ENCODE results near the gene DOK5.

The DOK5 gene

GRCh38 chr20:54691327-54691726, 215.9 kb downstream of the DOK5 start:
- Histone ChIP-seq H3K36me3 (no peaks in the 10 kb centered on the region), H3K27ac (no peak overlapping the region), H3K9me3 (no peaks in the 10 kb centered on the region), H3K27me3 (no peaks in the 10 kb centered on the region), H3K4me3 (ENCODE audit: low read depth in 1 of 2, low read length in 1 of 2) (no peak overlapping the region), H3K4me1 (ENCODE audit: control insufficient read depth in 1 of 2, insufficient read depth in 1 of 2, low read depth in 1 of 2, low read length in 1 of 2) (no peaks in the 10 kb centered on the region)
- TF ChIP-seq CTCF (IDR thresholded peaks at IDR 0.05): no peak

- H3K27me3 ChIP-seq: no peaks in the 10 kb centered on the region
- TF ChIP-seq CTCF (IDR thresholded peaks at IDR 0.05): no peak
- H3K9me3 ChIP-seq: no peaks in the 10 kb centered on the region
- H3K4me1 ChIP-seq (ENCODE audit: control insufficient read depth in 1 of 2, insufficient read depth in 1 of 2, low read depth in 1 of 2, low read length in 1 of 2): no peaks in the 10 kb centered on the region
- no peak overlapping the region for H3K4me3 ChIP-seq (ENCODE audit: low read depth in 1 of 2, low read length in 1 of 2)
- no peaks in the 10 kb centered on the region for H3K36me3 ChIP-seq
- H3K27ac ChIP-seq: no peak overlapping the region
These were observed 216.9 kb downstream of the DOK5 start for GRCh38 chr20:54692168-54692887.

- Histone ChIP-seq H3K4me1 (ENCODE audit: control insufficient read depth in 1 of 2, insufficient read depth in 1 of 2, low read depth in 1 of 2, low read length in 1 of 2) (no peaks in the 10 kb centered on the region), H3K27me3 (no peaks in the 10 kb centered on the region), H3K36me3 (no peaks in the 10 kb centered on the region), H3K9me3 (no peaks in the 10 kb centered on the region), H3K4me3 (ENCODE audit: low read depth in 1 of 2, low read length in 1 of 2) (no peak overlapping the region), H3K27ac (no peak overlapping the region)
- no peak for TF ChIP-seq CTCF (IDR thresholded peaks at IDR 0.05)
These were observed 219.1 kb downstream of the DOK5 start for GRCh38 chr20:54694516-54694915.

DNA sequence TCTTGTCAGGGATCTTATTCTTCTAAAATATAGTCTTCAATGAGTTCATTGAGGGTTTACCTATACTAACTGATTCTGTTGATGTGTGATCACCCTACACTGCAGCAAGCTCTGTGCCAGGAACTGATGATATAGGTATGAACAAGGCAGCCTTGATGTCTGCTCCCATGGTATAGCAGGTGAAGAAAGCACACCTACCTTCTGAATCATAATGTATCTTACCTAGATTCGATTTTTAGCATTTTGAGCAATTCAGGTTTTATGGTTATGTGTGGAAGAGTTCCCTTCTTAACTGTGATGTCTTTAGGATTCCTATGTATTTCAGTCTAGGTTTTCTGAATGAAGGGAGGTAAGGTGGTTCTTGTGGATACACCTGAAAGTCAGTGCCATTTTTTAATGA, 223.0 kb downstream of the DOK5 start:
- H3K27me3 ChIP-seq: no peaks in the 10 kb centered on the region

More for the DNA sequence above, 223.0 kb downstream of the DOK5 start:
- no peak overlapping the region for H3K4me3 ChIP-seq (ENCODE audit: low read depth in 1 of 2, low read length in 1 of 2)
- no peak for TF ChIP-seq CTCF (IDR thresholded peaks at IDR 0.05)
- no peaks in the 10 kb centered on the region for H3K9me3 ChIP-seq
- H3K4me1 ChIP-seq (ENCODE audit: control insufficient read depth in 1 of 2, insufficient read depth in 1 of 2, low read depth in 1 of 2, low read length in 1 of 2): no peaks in the 10 kb centered on the region
- H3K27ac ChIP-seq: no peak overlapping the region
- no peaks in the 10 kb centered on the region for H3K36me3 ChIP-seq

Data from neutrophil (primary cell).